Nephron progenitor cell (in vitro differentiated cells): ENCODE results near the gene FCGR3B.
"Not testable (repeated sequence)": the region's sequence is repeated elsewhere in the genome, so short reads cannot be mapped to it uniquely, and the experiment has no call there.

ENCODE experiments used
- DNase-seq: peaks from one replicate; pipeline ENCODE4 v3.0.0; 2021
- H3K27ac Mint-ChIP-seq: 2 replicates; pipeline ENCODE4 v1.8.0; 2021; ENCODE audit warnings: mild to moderate bottlenecking, moderate library complexity, mixed read lengths
- H3K27me3 Mint-ChIP-seq: 2 replicates; pipeline ENCODE4 v1.8.0; 2021; ENCODE audit warnings: mild to moderate bottlenecking, low read depth, mixed read lengths; ENCODE audit not compliant: poor library complexity
- H3K36me3 Mint-ChIP-seq: 2 replicates; pipeline ENCODE4 v1.8.0; 2021; ENCODE audit warnings: low read depth, mixed read lengths
- H3K4me1 Mint-ChIP-seq: 2 replicates; pipeline ENCODE4 v1.8.0; 2021; ENCODE audit warnings: mixed read lengths
- H3K4me3 Mint-ChIP-seq: 2 replicates; pipeline ENCODE4 v1.8.0; 2021; ENCODE audit warnings: mild to moderate bottlenecking, moderate library complexity, mixed read lengths
- H3K9me3 Mint-ChIP-seq: 2 replicates; pipeline ENCODE4 v1.8.0; 2021; ENCODE audit warnings: mild to moderate bottlenecking, moderate library complexity, mixed read lengths
- TF ChIP-seq, protein P1 (sequence below): fragments of 200-600 bp; sonication (generic); IDR thresholded peaks from 2 replicates; pipeline ENCODE4 v1.5.0; 2021; ENCODE audit warnings: antibody characterized with exemption

The FCGR3B gene

GRCh38 chr1:161662684-161663339, 31.8 kb upstream of the FCGR3B start, which contains the start of gene FCGR2B:
TSS of gene FCGR2B (plus strand) at chr1:161663143. CDS start at chr1:161663242, 99 bp downstream.
- not testable (repeated sequence) for H3K36me3 Mint-ChIP-seq, H3K27ac Mint-ChIP-seq, DNase-seq, H3K4me3 Mint-ChIP-seq, H3K27me3 Mint-ChIP-seq, H3K9me3 Mint-ChIP-seq, H3K4me1 Mint-ChIP-seq

DNA sequence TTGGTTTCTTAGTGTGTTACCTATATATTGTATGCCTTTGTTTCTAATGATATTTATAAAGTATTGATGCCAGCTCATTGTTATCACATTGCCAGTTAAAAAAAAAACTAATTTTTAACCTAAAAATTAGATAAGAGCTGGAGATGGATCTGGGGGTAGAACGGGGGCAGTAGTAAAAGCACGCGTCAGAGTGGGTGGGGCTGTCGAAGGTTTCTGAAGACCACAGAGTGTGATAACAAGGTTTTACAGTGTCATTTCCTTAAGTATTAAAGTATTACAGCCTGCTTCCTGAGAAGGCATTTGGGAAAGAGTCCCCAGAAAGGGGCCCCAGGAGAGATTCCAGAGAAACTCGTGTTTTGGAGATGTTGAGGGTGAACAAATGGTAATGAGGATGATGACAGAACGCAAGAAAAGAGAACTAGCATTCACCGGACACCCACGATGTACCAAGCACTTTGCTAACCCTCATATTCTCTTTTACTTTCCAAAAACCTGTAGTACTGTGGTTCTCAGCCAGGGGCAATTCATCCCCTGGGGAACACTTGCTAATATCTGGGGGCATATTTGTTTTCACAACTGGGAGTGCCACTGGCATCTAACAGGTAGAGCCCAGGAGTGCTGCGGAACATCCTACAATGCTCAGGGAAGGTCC, 30.8 kb upstream of the FCGR3B start:
- H3K36me3 Mint-ChIP-seq, H3K4me3 Mint-ChIP-seq, H3K4me1 Mint-ChIP-seq, DNase-seq, H3K27ac Mint-ChIP-seq, H3K27me3 Mint-ChIP-seq, H3K9me3 Mint-ChIP-seq: not testable (repeated sequence)

DNA sequence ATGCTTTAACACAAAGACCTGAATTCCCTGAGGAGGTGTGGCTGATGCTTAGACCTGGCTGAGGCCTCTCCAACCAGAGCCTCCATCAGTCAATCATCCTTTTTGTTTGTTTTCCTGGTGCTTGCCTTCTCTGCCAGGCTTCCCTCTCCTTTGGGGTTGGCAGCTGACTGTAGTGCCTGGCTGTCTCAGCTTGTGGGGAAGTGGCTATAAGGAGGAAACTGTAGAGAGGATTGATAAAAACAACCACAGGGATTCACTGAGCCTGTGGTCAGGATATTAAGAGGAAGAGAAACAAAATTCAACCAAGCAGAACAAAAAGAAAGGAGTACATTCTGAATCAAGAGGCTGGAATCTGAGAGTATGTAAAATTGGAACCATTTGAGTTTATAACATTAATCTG, 27.5 kb upstream of the FCGR3B start:
- H3K9me3 Mint-ChIP-seq, H3K27ac Mint-ChIP-seq, H3K36me3 Mint-ChIP-seq, H3K4me3 Mint-ChIP-seq, DNase-seq, H3K27me3 Mint-ChIP-seq: not testable (repeated sequence)
- H3K4me1 Mint-ChIP-seq = peaks cover 11% of the 10 kb centered on the region

DNA sequence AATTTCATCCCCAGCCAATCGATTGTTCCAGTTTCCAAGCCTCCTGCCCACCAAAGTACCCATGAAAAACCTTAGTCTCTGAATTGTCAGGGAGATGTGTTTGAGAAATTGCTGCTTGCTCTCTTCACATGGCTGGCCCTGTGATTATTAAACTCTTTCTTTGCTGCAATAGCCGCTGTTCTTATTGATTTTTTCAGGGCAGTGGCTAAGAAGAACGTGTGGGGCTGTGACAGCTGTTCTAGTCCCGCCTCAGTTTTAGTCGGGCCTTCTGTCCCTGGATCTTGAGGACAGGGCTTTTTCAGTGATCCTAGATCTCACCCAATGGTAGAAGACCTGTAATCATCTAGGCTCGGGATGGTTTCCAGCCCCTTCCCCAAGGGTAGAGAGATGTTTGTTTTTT, 23.0 kb upstream of the FCGR3B start:
- H3K27ac Mint-ChIP-seq, DNase-seq, H3K4me1 Mint-ChIP-seq, H3K27me3 Mint-ChIP-seq, H3K4me3 Mint-ChIP-seq, H3K36me3 Mint-ChIP-seq: not testable (repeated sequence)
- peaks cover 13% of the 10 kb centered on the region for H3K9me3 Mint-ChIP-seq

DNA sequence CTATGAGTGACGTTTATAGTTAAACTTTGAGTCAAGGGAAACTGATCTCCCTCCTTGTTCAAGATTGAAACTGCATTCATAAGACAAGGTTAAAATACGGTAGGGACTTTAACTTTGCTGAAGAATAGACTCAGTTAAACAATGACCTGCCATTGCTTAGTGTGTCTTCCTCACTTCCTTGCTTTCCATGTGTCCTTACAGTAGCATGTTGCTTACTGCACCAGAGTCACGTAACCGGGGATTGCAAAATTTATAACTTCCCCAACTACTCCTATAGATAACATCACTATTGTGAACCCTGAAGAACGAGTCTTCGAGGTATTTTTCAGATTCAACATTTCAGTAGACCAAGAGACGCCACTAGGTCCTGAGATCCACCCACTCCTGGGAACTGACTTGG, 22.6 kb upstream of the FCGR3B start:
- not testable (repeated sequence) for H3K4me1 Mint-ChIP-seq, H3K36me3 Mint-ChIP-seq, H3K27ac Mint-ChIP-seq, H3K4me3 Mint-ChIP-seq, H3K27me3 Mint-ChIP-seq, DNase-seq
- peaks cover 13% of the 10 kb centered on the region for H3K9me3 Mint-ChIP-seq

GRCh38 chr1:161647507-161648360, 16.8 kb upstream of the FCGR3B start:
- TF ChIP-seq, protein P1, sequence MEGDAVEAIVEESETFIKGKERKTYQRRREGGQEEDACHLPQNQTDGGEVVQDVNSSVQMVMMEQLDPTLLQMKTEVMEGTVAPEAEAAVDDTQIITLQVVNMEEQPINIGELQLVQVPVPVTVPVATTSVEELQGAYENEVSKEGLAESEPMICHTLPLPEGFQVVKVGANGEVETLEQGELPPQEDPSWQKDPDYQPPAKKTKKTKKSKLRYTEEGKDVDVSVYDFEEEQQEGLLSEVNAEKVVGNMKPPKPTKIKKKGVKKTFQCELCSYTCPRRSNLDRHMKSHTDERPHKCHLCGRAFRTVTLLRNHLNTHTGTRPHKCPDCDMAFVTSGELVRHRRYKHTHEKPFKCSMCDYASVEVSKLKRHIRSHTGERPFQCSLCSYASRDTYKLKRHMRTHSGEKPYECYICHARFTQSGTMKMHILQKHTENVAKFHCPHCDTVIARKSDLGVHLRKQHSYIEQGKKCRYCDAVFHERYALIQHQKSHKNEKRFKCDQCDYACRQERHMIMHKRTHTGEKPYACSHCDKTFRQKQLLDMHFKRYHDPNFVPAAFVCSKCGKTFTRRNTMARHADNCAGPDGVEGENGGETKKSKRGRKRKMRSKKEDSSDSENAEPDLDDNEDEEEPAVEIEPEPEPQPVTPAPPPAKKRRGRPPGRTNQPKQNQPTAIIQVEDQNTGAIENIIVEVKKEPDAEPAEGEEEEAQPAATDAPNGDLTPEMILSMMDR = peak; percentile 35
- not testable (repeated sequence) for H3K4me1 Mint-ChIP-seq, H3K4me3 Mint-ChIP-seq, DNase-seq, H3K36me3 Mint-ChIP-seq, H3K27ac Mint-ChIP-seq
- Mint-ChIP-seq H3K27me3 (peaks cover 17% of the 10 kb centered on the region), H3K9me3 (peaks cover 11% of the 10 kb centered on the region)

DNA sequence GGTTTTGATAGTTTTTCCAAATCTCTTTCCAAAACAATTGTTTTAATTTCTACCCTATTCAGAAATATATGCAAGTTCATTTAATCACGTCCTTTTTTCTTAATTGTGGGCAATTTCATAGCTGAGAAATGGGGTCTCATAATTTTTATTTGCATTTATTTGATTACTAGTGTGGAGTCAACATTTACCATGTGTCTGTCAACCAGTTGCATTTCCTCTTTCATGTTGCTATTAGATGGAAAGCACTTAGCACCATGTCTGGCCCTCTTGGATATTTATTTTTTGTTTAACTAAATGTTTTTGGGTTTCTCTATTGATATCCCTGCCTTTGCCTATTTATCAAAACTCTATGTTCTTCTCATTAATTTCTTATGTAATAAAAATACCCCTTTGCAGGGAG, 13.9 kb upstream of the FCGR3B start:
- not testable (repeated sequence) for H3K9me3 Mint-ChIP-seq, H3K4me3 Mint-ChIP-seq, H3K27ac Mint-ChIP-seq, H3K4me1 Mint-ChIP-seq, H3K36me3 Mint-ChIP-seq, DNase-seq
- peaks cover 27% of the 10 kb centered on the region for H3K27me3 Mint-ChIP-seq

DNA sequence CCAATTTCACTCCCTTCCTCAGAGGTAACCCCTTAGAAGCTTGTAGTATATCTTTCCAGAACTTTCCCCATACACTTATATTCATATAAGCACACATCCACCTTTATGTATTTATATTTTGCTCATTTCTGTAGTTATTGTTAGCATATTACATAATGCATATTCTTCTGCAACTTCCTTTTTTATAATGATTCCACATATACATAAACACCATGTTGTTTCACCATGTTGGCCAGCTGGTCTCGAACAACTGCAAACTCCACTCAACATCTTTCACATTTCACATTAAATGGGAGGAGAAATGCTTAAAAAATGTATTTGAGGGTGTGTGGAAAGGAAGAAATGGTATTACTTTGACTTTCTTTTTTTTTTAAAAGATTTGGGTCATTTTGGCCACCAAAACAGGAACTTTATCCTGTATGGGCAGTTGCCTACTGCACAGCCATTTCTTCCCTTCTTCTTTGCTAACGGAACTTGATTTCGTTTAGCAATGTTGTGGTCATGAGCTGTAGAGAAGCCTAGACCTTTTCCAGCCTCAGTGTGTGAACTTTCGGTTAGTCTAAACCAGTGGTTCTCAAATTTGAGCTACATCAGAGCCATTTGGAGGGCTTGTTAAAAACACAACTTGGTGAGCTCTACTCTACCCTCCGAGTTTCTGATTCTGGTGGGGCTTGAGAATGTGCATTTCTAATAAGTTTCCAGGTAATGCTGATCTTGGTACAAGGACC, 12.7 kb upstream of the FCGR3B start:
- H3K27me3 Mint-ChIP-seq = peaks cover 27% of the 10 kb centered on the region
- H3K27ac Mint-ChIP-seq, DNase-seq, H3K36me3 Mint-ChIP-seq, H3K4me3 Mint-ChIP-seq, H3K4me1 Mint-ChIP-seq, H3K9me3 Mint-ChIP-seq: not testable (repeated sequence)

DNA sequence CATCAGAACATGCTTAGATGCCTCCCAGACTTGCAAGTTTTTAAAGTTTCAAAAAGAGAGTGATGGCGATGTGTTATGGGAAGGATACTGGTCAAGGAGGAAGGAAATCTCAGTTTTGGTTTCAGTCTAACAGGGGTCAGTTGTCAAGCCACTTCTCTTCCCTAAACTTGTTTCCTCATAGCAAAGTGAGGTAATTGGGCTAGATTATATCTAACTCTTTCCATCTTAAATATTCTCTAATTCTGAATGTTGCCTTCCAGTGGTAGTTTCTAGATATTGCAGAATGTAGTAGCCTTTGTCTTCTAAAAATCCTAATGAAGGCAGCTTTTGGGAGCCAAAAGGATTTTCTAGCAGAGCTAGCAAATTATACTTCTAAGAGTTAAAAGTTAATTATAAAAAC, 11.7 kb upstream of the FCGR3B start:
- H3K9me3 Mint-ChIP-seq, H3K36me3 Mint-ChIP-seq, DNase-seq, H3K4me1 Mint-ChIP-seq, H3K27ac Mint-ChIP-seq, H3K4me3 Mint-ChIP-seq: not testable (repeated sequence)
- peaks cover 27% of the 10 kb centered on the region for H3K27me3 Mint-ChIP-seq

GRCh38 chr1:161639203-161639602, 8.2 kb upstream of the FCGR3B start:
- not testable (repeated sequence) for H3K9me3 Mint-ChIP-seq, H3K4me1 Mint-ChIP-seq, DNase-seq, H3K4me3 Mint-ChIP-seq, H3K27ac Mint-ChIP-seq, H3K36me3 Mint-ChIP-seq
- H3K27me3 Mint-ChIP-seq = peaks cover 31% of the 10 kb centered on the region

DNA sequence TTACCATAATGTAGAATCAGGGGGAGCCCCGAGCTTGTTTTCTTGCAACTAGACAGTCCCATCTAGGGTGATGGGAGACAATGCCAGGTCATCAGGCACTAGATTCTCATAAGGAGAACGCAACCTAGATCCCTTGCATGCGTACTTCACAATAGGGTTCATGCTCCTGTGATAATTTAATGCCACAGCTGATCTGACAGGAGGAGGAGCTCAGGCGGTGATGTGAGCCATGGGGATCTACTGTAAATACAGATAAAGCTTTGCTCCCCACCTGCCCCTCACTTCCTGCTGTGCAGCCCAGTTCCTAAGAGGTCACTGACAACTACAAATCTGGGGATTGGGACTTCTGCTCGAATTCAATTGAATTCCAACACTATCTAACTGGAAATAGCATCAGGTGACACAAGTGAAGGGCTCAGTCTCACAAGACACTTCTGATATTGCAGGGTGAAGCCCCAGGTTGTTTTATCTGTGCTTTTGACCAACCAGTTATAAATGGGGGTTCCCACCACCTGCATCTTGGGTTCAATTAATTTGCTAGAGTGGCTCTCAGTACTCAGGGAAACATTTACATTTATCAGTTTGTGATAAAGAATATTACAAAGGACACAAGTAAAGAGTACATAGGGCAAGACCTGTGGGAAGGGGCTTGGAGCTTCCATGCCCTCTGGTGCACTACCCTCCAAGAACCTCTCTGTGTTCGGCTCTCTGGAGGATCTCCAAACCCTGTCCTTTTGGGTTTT, 7.4 kb upstream of the FCGR3B start:
- peaks cover 30% of the 10 kb centered on the region for H3K27me3 Mint-ChIP-seq
- DNase-seq, H3K36me3 Mint-ChIP-seq, H3K9me3 Mint-ChIP-seq, H3K27ac Mint-ChIP-seq, H3K4me3 Mint-ChIP-seq, H3K4me1 Mint-ChIP-seq: not testable (repeated sequence)

GRCh38 chr1:161636976-161637375, 6.0 kb upstream of the FCGR3B start:
- not testable (repeated sequence) for H3K27ac Mint-ChIP-seq, DNase-seq, H3K4me1 Mint-ChIP-seq, H3K36me3 Mint-ChIP-seq, H3K4me3 Mint-ChIP-seq, H3K9me3 Mint-ChIP-seq
- peaks cover 27% of the 10 kb centered on the region for H3K27me3 Mint-ChIP-seq
